Breast epithelium (tissue), 3 donors: ENCODE measurements around the gene PCDHGA1.

Experiments
- CTCF ChIP-seq, 3 donors: fragments of 450-650 bp; IDR thresholded peaks; one replicate each; pipeline ENCODE4 v1.5.1; 2016 to 2017; ENCODE audit warnings: antibody characterized with exemption in 3 of 3, mild to moderate bottlenecking in 3 of 3, moderate library complexity in 3 of 3
- POLR2A ChIP-seq: fragments of 450-650 bp; IDR thresholded peaks from one replicate; pipeline ENCODE4 v1.6.1; 2016; ENCODE audit warnings: antibody characterized with exemption, mild to moderate bottlenecking, moderate library complexity

- TF ChIP-seq CTCF (IDR thresholded peaks at IDR 0.05) (no peak), POLR2A (no peak)
Measured at GRCh38 chr5:141313711-141314110, 16.6 kb upstream of the PCDHGA1 start.
